ENCODE results near the gene CHST8. TPM values are rescaled to one million over a fixed set of nuclear protein-coding genes. Genes with fewer than 3 reads are reported as not detected.

Gene CHST8
- polyA plus RNA-seq, 1 of the 3 experiments (the other 2 are of a cell fraction) = 0.05 TPM

GRCh38 chr19:33687481-33688170 lies 65.9 kb downstream of the CHST8 start:
- Histone ChIP-seq H4K20me1 (ENCODE audit: insufficient read depth) (no peaks in the 10 kb centered on the region), H3K27ac (ENCODE audit: low read depth in 2 of 2, low read length in 1 of 2) (peak overlapping the region in 1 of 2 experiments; percentile 78; a peak in 2 of 4 replicates), H3K9me3 (no peaks in the 10 kb centered on the region), H3K36me3 (replicated peaks in 1 of 2; ENCODE audit: control insufficient read depth in 1 of 2, insufficient read depth in 2 of 2, low read length in 1 of 2) (no peaks in the 10 kb centered on the region), H3K27me3 (ENCODE audit: insufficient read depth) (no peaks in the 10 kb centered on the region), H3K4me1 (ENCODE audit: control insufficient read depth in 1 of 2, insufficient read depth in 2 of 2, low read depth in 1 of 2, low read length in 1 of 2) (peaks cover 0 to 66% of the 10 kb centered on the region in 2 experiments; a peak in 2 of 4 replicates), H3K9me2 (no peaks in the 10 kb centered on the region), H3K4me2 (no peak overlapping the region), H3K9ac (no peak overlapping the region), H3K79me2 (ENCODE audit: insufficient read depth) (no peaks in the 10 kb centered on the region), H2AFZ (ENCODE audit: low read depth) (no peak overlapping the region), H3F3A (replicated peaks; ENCODE audit: insufficient read depth) (no peaks in the 10 kb centered on the region), H3K4me3 (ENCODE audit: low read depth in 2 of 2, low read length in 1 of 2) (no peak overlapping the region)
- CTCF ChIA-PET = interaction anchor here (0.7 to 4.9 kb wide), 11 partner anchors 9 to 501 kb away, joined by 3 to 38 read pairs (median 6); no protein-coding TSS in a partner anchor
- WGBS (ENCODE audit: low lambda C conversion rate) = 21% methylated on average over 15 of the region's 17 CpGs
- TF ChIP-seq GABPA (IDR thresholded peaks at IDR 0.05; ENCODE audit: low read depth) = no peak
- TF ChIP-seq RAD21 (IDR thresholded peaks at IDR 0.05; ENCODE audit: low read length) = 0 out of 2 replicates have a peak, but pooled peaks have one; percentile 2
- TF ChIP-seq NRF1 (IDR thresholded peaks at IDR 0.05; ENCODE audit: low read depth, low read length) = no peak
- no peak for TF ChIP-seq MXI1 (IDR thresholded peaks at IDR 0.05; ENCODE audit: low read depth, low read length)
- POLR2A ChIA-PET = no interaction called here
- DNase-seq = peak; percentile 48

GRCh38 chr19:33688171-33688992 lies 66.6 kb downstream of the CHST8 start:
- Histone ChIP-seq H2AFZ (ENCODE audit: low read depth) (no peak overlapping the region), H3K9me3 (no peaks in the 10 kb centered on the region), H3K36me3 (replicated peaks in 1 of 2; ENCODE audit: control insufficient read depth in 1 of 2, insufficient read depth in 2 of 2, low read length in 1 of 2) (no peaks in the 10 kb centered on the region), H3F3A (replicated peaks; ENCODE audit: insufficient read depth) (no peaks in the 10 kb centered on the region), H3K4me1 (ENCODE audit: control insufficient read depth in 1 of 2, insufficient read depth in 2 of 2, low read depth in 1 of 2, low read length in 1 of 2) (peaks cover 0 to 66% of the 10 kb centered on the region in 2 experiments; a peak in 2 of 4 replicates), H3K27me3 (ENCODE audit: insufficient read depth) (no peaks in the 10 kb centered on the region), H4K20me1 (ENCODE audit: insufficient read depth) (no peaks in the 10 kb centered on the region), H3K27ac (ENCODE audit: low read depth in 2 of 2, low read length in 1 of 2) (peak overlapping the region in 1 of 2 experiments; percentile 78; a peak in 1 of 4 replicates), H3K79me2 (ENCODE audit: insufficient read depth) (no peaks in the 10 kb centered on the region), H3K4me2 (no peak overlapping the region), H3K4me3 (ENCODE audit: low read depth in 2 of 2, low read length in 1 of 2) (no peak overlapping the region), H3K9ac (no peak overlapping the region), H3K9me2 (no peaks in the 10 kb centered on the region)
- no peak for TF ChIP-seq YY1 (IDR thresholded peaks at IDR 0.05; ENCODE audit: low read depth)
- no peak for TF ChIP-seq IRF3 (IDR thresholded peaks at IDR 0.05; ENCODE audit: low read depth, low read length)
- TF ChIP-seq JUND (IDR thresholded peaks at IDR 0.05) = no peak
- TF ChIP-seq RXRA (IDR thresholded peaks at IDR 0.05; ENCODE audit: borderline replicate concordance, low read depth) = no peak
- TF ChIP-seq GATA2 (CRISPR knock-in tag; IDR thresholded peaks at IDR 0.05) = no peak
- TF ChIP-seq GABPA (IDR thresholded peaks at IDR 0.05; ENCODE audit: low read depth) = no peak
- no peak for TF ChIP-seq TEAD4 (IDR thresholded peaks at IDR 0.05; ENCODE audit: borderline replicate concordance, insufficient read depth)
- TF ChIP-seq CHD2 (IDR thresholded peaks at IDR 0.05; ENCODE audit: low read length, partially characterized antibody) = no peak
- TF ChIP-seq SMC3 (IDR thresholded peaks at IDR 0.05; ENCODE audit: low read depth, low read length) = no peak
- no peak for TF ChIP-seq USF1 (IDR thresholded peaks at IDR 0.05; ENCODE audit: borderline replicate concordance, low read depth)
- TF ChIP-seq RCOR1 (IDR thresholded peaks at IDR 0.05; ENCODE audit: low read length) = no peak
- no peak for TF ChIP-seq PBX3 (IDR thresholded peaks at IDR 0.05)
- no peak for TF ChIP-seq FOXM1 (IDR thresholded peaks at IDR 0.05; ENCODE audit: low read depth)
- no peak for TF ChIP-seq MEF2A (IDR thresholded peaks at IDR 0.05; ENCODE audit: borderline replicate concordance, low read depth)
- peak; percentile 49 for DNase-seq
- 42% methylated on average over 9 of the region's 12 CpGs for WGBS (ENCODE audit: low lambda C conversion rate)
- ChIA-PET POLR2A (no interaction called here), CTCF (interaction anchor here (0.9 to 4.9 kb wide), 9 partner anchors 9 to 251 kb away, joined by 3 to 38 read pairs (median 5); no protein-coding TSS in a partner anchor)

All from SK-N-SH (cell line).